Colonic mucosa (tissue), 4 donors: ENCODE data around the gene ARL15. TPM values are rescaled to one million over a fixed set of nuclear protein-coding genes. Genes with fewer than 3 reads are reported as not detected.

Experiments used
- DNase-seq: peaks from one replicate; pipeline ENCODE4 v3.0.0-alpha.2; 2020
- H3K27ac ChIP-seq: fragments of 200-600 bp; one replicate; pipeline ENCODE4 v1.8.0; 2021
- H3K27me3 ChIP-seq: fragments of 200-600 bp; one replicate; pipeline ENCODE4 v1.8.0; 2021
- H3K36me3 ChIP-seq: fragments of 200-600 bp; one replicate; pipeline ENCODE4 v1.8.0; 2021
- H3K4me1 ChIP-seq: fragments of 200-600 bp; one replicate; pipeline ENCODE4 v1.8.0; 2021; ENCODE audit warnings: mild to moderate bottlenecking
- H3K4me3 ChIP-seq: fragments of 200-600 bp; one replicate; pipeline ENCODE4 v1.8.0; 2021
- H3K9ac ChIP-seq, 2 donors: one replicate each; pipeline ENCODE4 v1.7.0; 2013; ENCODE audit warnings: control low read depth in 2 of 2, low read depth in 2 of 2, low read length in 2 of 2
- H3K9me3 ChIP-seq: fragments of 200-600 bp; one replicate; pipeline ENCODE4 v1.8.0; 2021
- intact Hi-C: fragments of 100-400 bp; cut with DNase I; formaldehyde crosslinking; loops from one replicate; pipeline ENCODE4 v1.14.1; 2022
- total RNA-seq, 2 donors: library from RNA; stranded (reverse); fragmentation: NEBNext Ultra II Directional in 1 of 2; extraction: Animal tissue kit (Norgen Biotek cat#: 25700) in 1 of 2; gene quantifications; one replicate each; pipeline ENCODE4 v1.2.1, GENCODE V29; 2021
- TF ChIP-seq, protein P1 (sequence below): fragments of 200-600 bp; IDR thresholded peaks from one replicate; pipeline ENCODE4 v1.8.0; 2022; ENCODE audit warnings: antibody characterized with exemption, mild to moderate bottlenecking
- donor health status: healthy.
- donor health status: DM: no; HTN: no; CAD: no.
- donor health status: DM: no; HTN: no; CAD: no.

The ARL15 gene
- total RNA-seq, 2 donors from 2014 or later = 18.4 to 35.1 TPM

- Histone ChIP-seq H3K9ac (no peak overlapping the region), H3K4me1 (no peaks in the 10 kb centered on the region), H3K4me3 (no peak overlapping the region), H3K27me3 (no peaks in the 10 kb centered on the region), H3K27ac (no peak overlapping the region), H3K36me3 (no peaks in the 10 kb centered on the region), H3K9me3 (no peaks in the 10 kb centered on the region)
- TF ChIP-seq, protein P1, sequence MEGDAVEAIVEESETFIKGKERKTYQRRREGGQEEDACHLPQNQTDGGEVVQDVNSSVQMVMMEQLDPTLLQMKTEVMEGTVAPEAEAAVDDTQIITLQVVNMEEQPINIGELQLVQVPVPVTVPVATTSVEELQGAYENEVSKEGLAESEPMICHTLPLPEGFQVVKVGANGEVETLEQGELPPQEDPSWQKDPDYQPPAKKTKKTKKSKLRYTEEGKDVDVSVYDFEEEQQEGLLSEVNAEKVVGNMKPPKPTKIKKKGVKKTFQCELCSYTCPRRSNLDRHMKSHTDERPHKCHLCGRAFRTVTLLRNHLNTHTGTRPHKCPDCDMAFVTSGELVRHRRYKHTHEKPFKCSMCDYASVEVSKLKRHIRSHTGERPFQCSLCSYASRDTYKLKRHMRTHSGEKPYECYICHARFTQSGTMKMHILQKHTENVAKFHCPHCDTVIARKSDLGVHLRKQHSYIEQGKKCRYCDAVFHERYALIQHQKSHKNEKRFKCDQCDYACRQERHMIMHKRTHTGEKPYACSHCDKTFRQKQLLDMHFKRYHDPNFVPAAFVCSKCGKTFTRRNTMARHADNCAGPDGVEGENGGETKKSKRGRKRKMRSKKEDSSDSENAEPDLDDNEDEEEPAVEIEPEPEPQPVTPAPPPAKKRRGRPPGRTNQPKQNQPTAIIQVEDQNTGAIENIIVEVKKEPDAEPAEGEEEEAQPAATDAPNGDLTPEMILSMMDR = no peak
- intact Hi-C loops = no loop called here
- DNase-seq = no peak
These were observed 419.9 kb downstream of the ARL15 start for GRCh38 chr5:53890490-53890889.

DNA sequence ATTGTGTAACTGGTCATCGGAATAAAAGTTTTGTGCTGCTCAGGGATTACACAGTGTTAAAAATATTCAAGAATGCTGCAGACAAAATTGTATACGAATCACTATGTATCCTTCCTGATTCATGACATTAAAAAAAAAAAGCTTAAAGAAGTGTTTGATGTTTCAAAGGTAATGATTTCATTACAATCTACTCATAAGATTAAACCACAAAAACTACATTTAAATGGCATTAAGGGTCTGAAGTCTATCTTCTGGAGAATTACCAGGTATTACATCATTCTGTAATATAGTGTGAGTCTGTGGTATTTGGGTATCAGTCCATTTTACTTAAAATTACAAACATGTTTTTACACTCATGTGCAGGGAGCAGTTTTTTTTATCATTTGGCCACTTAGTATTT, 425.5 kb downstream of the ARL15 start:
- H3K4me1 ChIP-seq = no peaks in the 10 kb centered on the region
- intact Hi-C loops = no loop called here
- no peaks in the 10 kb centered on the region for H3K9me3 ChIP-seq
- H3K27me3 ChIP-seq = no peaks in the 10 kb centered on the region
- H3K36me3 ChIP-seq = no peaks in the 10 kb centered on the region
- TF ChIP-seq, protein P1 = no peak
- H3K27ac ChIP-seq = no peak overlapping the region
- no peak for DNase-seq
- H3K9ac ChIP-seq = no peak overlapping the region
- no peak overlapping the region for H3K4me3 ChIP-seq

- Histone ChIP-seq H3K9me3 (no peaks in the 10 kb centered on the region), H3K36me3 (no peaks in the 10 kb centered on the region), H3K27ac (no peak overlapping the region), H3K9ac (no peak overlapping the region), H3K4me3 (no peak overlapping the region), H3K27me3 (no peaks in the 10 kb centered on the region), H3K4me1 (no peaks in the 10 kb centered on the region)
- intact Hi-C loops = no loop called here
- no peak for DNase-seq
- TF ChIP-seq, protein P1 = no peak
These were observed 426.0 kb downstream of the ARL15 start for GRCh38 chr5:53884417-53884816.

GRCh38 chr5:53882676-53883031, 427.7 kb downstream of the ARL15 start:
- TF ChIP-seq, protein P1 = no peak
- Histone ChIP-seq H3K27me3 (no peaks in the 10 kb centered on the region), H3K4me1 (no peaks in the 10 kb centered on the region), H3K36me3 (no peaks in the 10 kb centered on the region), H3K4me3 (no peak overlapping the region), H3K27ac (no peak overlapping the region), H3K9me3 (no peaks in the 10 kb centered on the region), H3K9ac (no peak overlapping the region)
- intact Hi-C loops = no loop called here
- DNase-seq = no peak

DNA sequence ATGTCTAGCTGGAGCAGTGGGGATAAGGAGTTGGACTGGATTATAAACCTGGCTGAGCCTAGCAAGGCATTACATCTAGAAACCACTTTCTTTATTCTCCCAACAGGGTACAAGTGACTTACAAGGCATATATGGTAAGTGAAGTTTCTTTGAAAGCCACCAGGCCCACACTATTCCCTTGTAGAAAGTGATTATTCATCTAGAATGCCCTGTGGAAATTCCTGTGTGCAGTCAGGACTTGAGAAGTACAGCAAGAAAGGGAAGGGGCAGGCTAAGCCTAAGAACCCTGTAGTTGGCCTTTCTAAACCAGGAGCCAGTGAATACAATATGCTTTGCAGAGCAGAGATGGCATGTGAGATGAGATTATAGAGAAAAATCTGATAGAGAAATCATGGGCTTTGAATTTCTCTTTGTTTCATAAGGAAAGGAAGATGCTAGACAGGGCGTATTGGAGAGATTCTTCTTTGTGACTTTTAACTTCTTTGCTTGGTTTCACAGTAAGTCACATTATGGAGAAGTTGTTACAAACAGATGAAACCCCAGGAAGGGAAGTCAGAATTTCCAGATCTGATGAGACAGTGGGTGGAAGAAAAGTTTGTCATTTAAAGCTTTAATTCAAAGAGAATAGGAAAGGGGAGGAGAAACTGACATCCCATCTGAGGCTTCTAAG, 428.2 kb downstream of the ARL15 start:
- intact Hi-C loops = no loop called here
- Histone ChIP-seq H3K9me3 (no peaks in the 10 kb centered on the region), H3K4me3 (no peak overlapping the region), H3K27me3 (no peaks in the 10 kb centered on the region), H3K9ac (no peak overlapping the region), H3K27ac (no peak overlapping the region), H3K36me3 (no peaks in the 10 kb centered on the region), H3K4me1 (no peaks in the 10 kb centered on the region)
- no peak for DNase-seq
- TF ChIP-seq, protein P1 = no peak
